Right hindlimb (tissue), 1 donor: Measurements from ENCODE around the gene MRPS14.

Source experiments
- DNase-seq: peaks from one replicate; pipeline ENCODE4 v3.0.0-alpha.2; 2018

Gene MRPS14

GRCh38 chr1:174982971-174983689, 40.1 kb downstream of the MRPS14 start:
- DNase-seq = no peak

- no peak for DNase-seq
These were observed 46.7 kb downstream of the MRPS14 start for GRCh38 chr1:174976436-174977108.

GRCh38 chr1:174975764-174976163, 47.5 kb downstream of the MRPS14 start:
- no peak for DNase-seq

- no peak for DNase-seq
These were observed 48.5 kb downstream of the MRPS14 start for GRCh38 chr1:174974711-174975119.

- no peak for DNase-seq
These were observed 51.3 kb downstream of the MRPS14 start for GRCh38 chr1:174971902-174972301.

- DNase-seq = no peak
These were observed 51.8 kb downstream of the MRPS14 start for GRCh38 chr1:174971466-174971865.

- DNase-seq = no peak
These were observed 53.2 kb downstream of the MRPS14 start for GRCh38 chr1:174969977-174970376.

- no peak for DNase-seq
These were observed 54.4 kb downstream of the MRPS14 start for GRCh38 chr1:174968750-174969244.

GRCh38 chr1:174967845-174968705, 55.1 kb downstream of the MRPS14 start:
- no peak for DNase-seq

- no peak for DNase-seq
These were observed 57.1 kb downstream of the MRPS14 start for GRCh38 chr1:174966008-174966572.

- no peak for DNase-seq
These were observed 57.7 kb downstream of the MRPS14 start for GRCh38 chr1:174965362-174966007.

- no peak for DNase-seq
These were observed 58.3 kb downstream of the MRPS14 start for GRCh38 chr1:174964972-174965361.

- DNase-seq = no peak
These were observed 58.8 kb downstream of the MRPS14 start for GRCh38 chr1:174964261-174964971.

- no peak for DNase-seq
These were observed 59.6 kb downstream of the MRPS14 start for GRCh38 chr1:174963529-174964125.
